T47D (cell line): ENCODE measurements around the gene PLEKHN1.
A peak's percentile ranks its signal among the peaks of the same experiment; 100 is the strongest.
"Not testable (repeated sequence)": the region's sequence is repeated elsewhere in the genome, so short reads cannot be mapped to it uniquely, and the experiment has no call there.

ENCODE experiments used
- DNase-seq, 2 experiments: peaks; one replicate each; pipeline versions ENCODE4 v3.0.0 to v3.0.0-alpha.2; 2011 to 2012; ENCODE audit warnings: low read depth in 1 of 2, low spot score in 1 of 2
- JUND ChIP-seq: IDR thresholded peaks from 2 replicates; pipeline ENCODE4 v1.6.1; 2012; ENCODE audit warnings: low read depth
- in situ Hi-C: cut with HindIII; loops from 2 replicates; pipeline ENCODE4 v1.10.0; 2016; ENCODE audit warnings: low sequenced_read_pairs, low pct_unique_long_range_greater_than_20kb

PLEKHN1 gene

GRCh38 chr1:993379-993995, 27.2 kb downstream of the PLEKHN1 start:
- in situ Hi-C loops: no loop called here
- no peak for DNase-seq
- no peak for TF ChIP-seq JUND

- in situ Hi-C loops: not testable (repeated sequence)
- peak in 1 of 2 experiments; percentile 17 for DNase-seq
Observed at GRCh38 chr1:994546-994945, 28.3 kb downstream of the PLEKHN1 start.

- in situ Hi-C loops: no loop called here
- DNase-seq: peak in 1 of 2 experiments; percentile 48
- TF ChIP-seq JUND: no peak
Observed at GRCh38 chr1:995665-996633, 29.7 kb downstream of the PLEKHN1 start.

GRCh38 chr1:996851-997712, 30.8 kb downstream of the PLEKHN1 start:
- in situ Hi-C loops: no loop called here
- no peak for TF ChIP-seq JUND
- DNase-seq: no peak

- DNase-seq: no peak
- in situ Hi-C loops: no loop called here
- TF ChIP-seq JUND: no peak
Observed at GRCh38 chr1:997713-997992, 31.4 kb downstream of the PLEKHN1 start.

GRCh38 chr1:997993-998744, 31.9 kb downstream of the PLEKHN1 start:
- in situ Hi-C loops: no loop called here
- no peak for DNase-seq
- no peak for TF ChIP-seq JUND

GRCh38 chr1:998745-998994, 32.4 kb downstream of the PLEKHN1 start:
- peak in 1 of 2 experiments; percentile 28 for DNase-seq
- in situ Hi-C loops: no loop called here
- TF ChIP-seq JUND: no peak

- DNase-seq: peak in 1 of 2 experiments; percentile 66
- no peak for TF ChIP-seq JUND
- in situ Hi-C loops: no loop called here
Observed at GRCh38 chr1:998995-999724, 32.9 kb downstream of the PLEKHN1 start.

- no peak for TF ChIP-seq JUND
- peak; percentile 80 to 95 for DNase-seq
- in situ Hi-C loops: no loop called here
Observed at GRCh38 chr1:999725-1000356, 33.6 kb downstream of the PLEKHN1 start, which contains the start of gene HES4. TSS of gene HES4 (minus strand) at chr1:1000097. CDS start at chr1:999973, 124 bp downstream.

- in situ Hi-C loops: no loop called here
- peak; percentile 81 to 88 for DNase-seq
- 0 out of 2 replicates have a peak, but pooled peaks have one; percentile 18 for TF ChIP-seq JUND
Observed at GRCh38 chr1:1000357-1001056, 34.2 kb downstream of the PLEKHN1 start.
